ES-I3 (cell line): ENCODE measurements around the gene CCL18.
"Not testable (repeated sequence)": the region's sequence is repeated elsewhere in the genome, so short reads cannot be mapped to it uniquely, and the experiment has no call there.

Experiments
- H3K36me3 ChIP-seq: 2 replicates; pipeline ENCODE4 v1.6.1; 2013; ENCODE audit warnings: mild to moderate bottlenecking, low read length, control low read depth, moderate library complexity; ENCODE audit not compliant: insufficient read depth
- H3K4me1 ChIP-seq: 2 replicates; pipeline ENCODE4 v1.6.1; 2013; ENCODE audit warnings: mild to moderate bottlenecking, control low read depth, low read length; ENCODE audit not compliant: insufficient read depth
- H3K9ac ChIP-seq: 2 replicates; pipeline ENCODE4 v1.6.1; 2013; ENCODE audit warnings: low read depth, mild to moderate bottlenecking, low read length, moderate library complexity
- H3K9me3 ChIP-seq: 2 replicates; pipeline ENCODE4 v1.6.1; 2013; ENCODE audit warnings: mild to moderate bottlenecking, low read length, moderate library complexity; ENCODE audit not compliant: control insufficient read depth, insufficient read depth

CCL18 gene

GRCh38 chr17:36063786-36064541 is at the start of gene CCL18:
Gene CCL18, plus strand, starts transcription at chr17:36064272. Its CDS starts 71 bp downstream, at chr17:36064343.
- no peaks in the 10 kb centered on the region for H3K9me3 ChIP-seq
- H3K36me3 ChIP-seq: no peaks in the 10 kb centered on the region
- H3K9ac ChIP-seq: no peak within 1 kb of the TSS
- H3K4me1 ChIP-seq: no peaks in the 10 kb centered on the region

GRCh38 chr17:36014946-36015345 is 49.1 kb upstream of the CCL18 start:
- Histone ChIP-seq H3K36me3 (no peaks in the 10 kb centered on the region), H3K9me3 (no peaks in the 10 kb centered on the region), H3K9ac (no peak overlapping the region), H3K4me1 (no peaks in the 10 kb centered on the region)

GRCh38 chr17:36015895-36016294 is 48.2 kb upstream of the CCL18 start:
- H3K36me3 ChIP-seq, H3K9me3 ChIP-seq, H3K9ac ChIP-seq, H3K4me1 ChIP-seq: not testable (repeated sequence)

- H3K9ac ChIP-seq: no peak overlapping the region
- no peaks in the 10 kb centered on the region for H3K9me3 ChIP-seq
- no peaks in the 10 kb centered on the region for H3K36me3 ChIP-seq
Observed at GRCh38 chr17:36016555-36016954, 47.5 kb upstream of the CCL18 start.

GRCh38 chr17:36017799-36018198 is 46.3 kb upstream of the CCL18 start, which contains the start of gene CCL23:
Gene CCL23, minus strand, starts transcription at chr17:36017972. Its CDS starts 75 bp downstream, at chr17:36017897.
- Histone ChIP-seq H3K4me1 (no peaks in the 10 kb centered on the region), H3K9ac (no peak within 1 kb of the TSS), H3K9me3 (no peaks in the 10 kb centered on the region), H3K36me3 (no peaks in the 10 kb centered on the region)

More at GRCh38 chr17:36016555-36016954, 47.5 kb upstream of the CCL18 start:
- no peaks in the 10 kb centered on the region for H3K4me1 ChIP-seq

- H3K9me3 ChIP-seq: no peaks in the 10 kb centered on the region
- H3K4me1 ChIP-seq: no peaks in the 10 kb centered on the region
- no peaks in the 10 kb centered on the region for H3K36me3 ChIP-seq
- H3K9ac ChIP-seq: no peak overlapping the region
Observed at GRCh38 chr17:36019423-36019822, 44.6 kb upstream of the CCL18 start.

GRCh38 chr17:36024106-36024869 is 39.8 kb upstream of the CCL18 start:
- Histone ChIP-seq H3K36me3 (no peaks in the 10 kb centered on the region), H3K4me1 (no peaks in the 10 kb centered on the region), H3K9ac (no peak overlapping the region), H3K9me3 (no peaks in the 10 kb centered on the region)

GRCh38 chr17:36027761-36028160 is 36.3 kb upstream of the CCL18 start:
- Histone ChIP-seq H3K9me3 (no peaks in the 10 kb centered on the region), H3K36me3 (no peaks in the 10 kb centered on the region), H3K9ac (no peak overlapping the region), H3K4me1 (no peaks in the 10 kb centered on the region)

GRCh38 chr17:36030956-36031355 is 33.1 kb upstream of the CCL18 start:
- Histone ChIP-seq H3K4me1 (no peaks in the 10 kb centered on the region), H3K36me3 (no peaks in the 10 kb centered on the region), H3K9ac (no peak overlapping the region), H3K9me3 (no peaks in the 10 kb centered on the region)

- Histone ChIP-seq H3K9ac (no peak overlapping the region), H3K9me3 (no peaks in the 10 kb centered on the region), H3K4me1 (no peaks in the 10 kb centered on the region), H3K36me3 (no peaks in the 10 kb centered on the region)
Observed at GRCh38 chr17:36034127-36034526, 29.9 kb upstream of the CCL18 start.

- no peaks in the 10 kb centered on the region for H3K4me1 ChIP-seq
- no peaks in the 10 kb centered on the region for H3K9me3 ChIP-seq
- no peaks in the 10 kb centered on the region for H3K36me3 ChIP-seq
Observed at GRCh38 chr17:36036235-36036634, 27.8 kb upstream of the CCL18 start.

GRCh38 chr17:36048066-36048465 is 16.0 kb upstream of the CCL18 start:
- no peaks in the 10 kb centered on the region for H3K4me1 ChIP-seq
- H3K9ac ChIP-seq: no peak overlapping the region
- no peaks in the 10 kb centered on the region for H3K36me3 ChIP-seq
- peaks cover 3% of the 10 kb centered on the region; the same call in 1 of the 2 replicates for H3K9me3 ChIP-seq

More at GRCh38 chr17:36036235-36036634, 27.8 kb upstream of the CCL18 start:
- no peak overlapping the region for H3K9ac ChIP-seq

- no peak overlapping the region for H3K9ac ChIP-seq
- H3K36me3 ChIP-seq: no peaks in the 10 kb centered on the region
- no peaks in the 10 kb centered on the region for H3K4me1 ChIP-seq
- H3K9me3 ChIP-seq: no peaks in the 10 kb centered on the region; the same call in 1 of the 2 replicates
Observed at GRCh38 chr17:36049643-36050042, 14.4 kb upstream of the CCL18 start.

GRCh38 chr17:36055171-36055570 is 8.9 kb upstream of the CCL18 start:
- H3K4me1 ChIP-seq: no peaks in the 10 kb centered on the region
- no peaks in the 10 kb centered on the region; the same call in 1 of the 2 replicates for H3K9me3 ChIP-seq
- H3K9ac ChIP-seq: no peak overlapping the region
- H3K36me3 ChIP-seq: no peaks in the 10 kb centered on the region
